ENCODE results near the gene DLG2.

DLG2 gene

GRCh38 chr11:83508804-83509203, 2118.3 kb downstream of the DLG2 start:
- no peak for TF ChIP-seq CTCF (conservative IDR thresholded peaks at IDR 0.05; ENCODE audit: low read depth, low read length)
- DNase-seq (ENCODE audit: low read depth): no peak

GRCh38 chr11:83502041-83502440, 2125.1 kb downstream of the DLG2 start:
- no peak for DNase-seq (ENCODE audit: low read depth)
- no peak for TF ChIP-seq CTCF (conservative IDR thresholded peaks at IDR 0.05; ENCODE audit: low read depth, low read length)
- H3K4me3 ChIP-seq (ENCODE audit: low read depth, low read length): no peak overlapping the region

More at GRCh38 chr11:83508804-83509203, 2118.3 kb downstream of the DLG2 start:
- H3K4me3 ChIP-seq (ENCODE audit: low read depth, low read length): no peak overlapping the region

- no peak for TF ChIP-seq CTCF (conservative IDR thresholded peaks at IDR 0.05; ENCODE audit: low read depth, low read length)
- DNase-seq (ENCODE audit: low read depth): no peak
- no peak overlapping the region for H3K4me3 ChIP-seq (ENCODE audit: low read depth, low read length)
Measured at GRCh38 chr11:83493917-83494316, 2133.2 kb downstream of the DLG2 start.

DNA sequence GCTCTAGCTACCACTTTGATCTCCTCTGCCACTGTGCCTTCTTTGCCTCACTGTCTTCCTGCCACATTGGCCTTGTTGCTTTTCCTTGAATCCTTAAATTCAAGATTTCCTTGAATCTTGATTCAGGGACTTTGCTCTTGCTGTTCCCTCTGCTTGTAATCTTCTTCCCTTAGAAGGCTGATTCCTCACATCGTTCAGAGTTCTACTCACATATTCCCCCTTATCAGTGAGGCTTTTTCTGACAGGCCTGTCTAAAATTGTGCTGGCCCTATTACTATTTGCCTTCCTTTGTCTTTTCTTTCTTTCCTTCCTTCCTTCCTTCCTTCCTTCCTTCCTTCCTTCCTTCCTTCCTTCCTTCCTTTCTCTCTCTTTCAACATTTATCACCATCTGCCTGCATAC, 2134.1 kb downstream of the DLG2 start:
- no peak for DNase-seq (ENCODE audit: low read depth)
- TF ChIP-seq CTCF (conservative IDR thresholded peaks at IDR 0.05; ENCODE audit: low read depth, low read length): no peak
- no peak overlapping the region for H3K4me3 ChIP-seq (ENCODE audit: low read depth, low read length)

DNA sequence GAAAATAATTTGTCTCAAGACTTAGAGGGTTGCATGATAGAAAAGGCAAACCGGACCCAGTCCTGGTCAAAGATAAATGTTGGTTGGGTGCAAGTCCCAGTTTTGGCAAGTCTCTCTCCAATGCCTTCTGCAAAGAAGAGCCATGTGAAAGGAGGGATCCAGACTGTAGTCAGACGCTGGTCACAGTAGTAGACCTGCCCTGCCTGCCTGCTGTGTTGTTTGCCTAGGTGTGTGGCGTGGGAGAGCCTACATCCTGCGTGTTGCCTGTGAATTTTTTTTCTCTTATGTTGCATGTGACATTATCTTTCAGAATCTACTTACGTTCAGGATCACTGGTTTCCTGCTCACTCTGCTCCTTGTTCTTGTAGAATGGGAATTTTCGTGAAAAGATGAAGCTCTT, 2143.3 kb downstream of the DLG2 start:
- no peak for DNase-seq (ENCODE audit: low read depth)
- no peak overlapping the region for H3K4me3 ChIP-seq (ENCODE audit: low read depth, low read length)
- TF ChIP-seq CTCF (conservative IDR thresholded peaks at IDR 0.05; ENCODE audit: low read depth, low read length): no peak

DNA sequence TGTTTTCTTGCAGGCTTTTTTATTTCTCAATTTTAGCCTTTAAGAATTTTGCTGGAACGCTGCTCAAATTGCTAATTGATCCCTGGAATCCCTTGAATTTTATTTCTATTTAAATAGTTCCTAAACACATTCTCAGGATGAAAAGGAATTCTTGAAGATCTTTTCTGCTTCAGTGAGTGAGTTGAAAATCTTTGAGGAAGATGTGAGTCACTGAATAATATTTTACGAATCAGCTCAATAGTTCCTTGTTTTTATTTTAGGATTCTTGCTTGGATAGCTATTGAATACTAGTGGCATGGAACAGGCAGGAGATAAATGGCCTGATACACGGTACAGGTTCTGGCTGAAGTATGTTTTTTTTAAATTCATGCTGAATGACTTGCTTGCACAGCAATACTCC, 2146.3 kb downstream of the DLG2 start:
- H3K4me3 ChIP-seq (ENCODE audit: low read depth, low read length): no peak overlapping the region
- no peak for DNase-seq (ENCODE audit: low read depth)
- no peak for TF ChIP-seq CTCF (conservative IDR thresholded peaks at IDR 0.05; ENCODE audit: low read depth, low read length)

- TF ChIP-seq CTCF (conservative IDR thresholded peaks at IDR 0.05; ENCODE audit: low read depth, low read length): no peak
- DNase-seq (ENCODE audit: low read depth): no peak
Measured at GRCh38 chr11:83480251-83480650, 2146.9 kb downstream of the DLG2 start.

More at GRCh38 chr11:83480251-83480650, 2146.9 kb downstream of the DLG2 start:
- no peak overlapping the region for H3K4me3 ChIP-seq (ENCODE audit: low read depth, low read length)

All from choroid plexus epithelial cell (primary cell).